Heart left ventricle (tissue), 13 donors: Measurements from ENCODE around the gene AKAP5.

ENCODE experiments used
- CTCF ChIP-seq, 12 donors: fragments of 200-600 bp; sonication (generic) in 4 of 12; IDR thresholded peaks; one replicate each; pipeline versions ENCODE4 v1.5.0 to v1.8.0; 2018 to 2022; ENCODE audit warnings: antibody characterized with exemption in 12 of 12, mild to moderate bottlenecking in 5 of 12
- POLR2A ChIP-seq, 2 donors: fragments of 450-650 bp; IDR thresholded peaks; one replicate each; pipeline ENCODE4 v1.6.1; 2017; ENCODE audit warnings: antibody characterized with exemption in 2 of 2, mild to moderate bottlenecking in 2 of 2, moderate library complexity in 2 of 2
- donor health status: ischemic (EF 13 %, LVEDD 7.1; RV severe dilation, severe dysfunction).
- donor health status: DM: no; HTN: yes; CAD: no.
- donor health status: DM: no; HTN: no; CAD: no.
- donor health status: ischemic (EF 25% LVEDD 6.9; RV normal size, moderate dysfunction).
- donor health status: ischemic (EF 25% LVEDD 5.7; RV mildly dilated, moderate dysfunction).
- donor health status: ischemic (EF 35%, LVEDD 5.7; RV mildly dilated, moderate dysfunction).
- donor health status: nonischemic (EF 11% LVEDD 7.7; RV severe dilation, severe dysfunction).
- donor health status: DM: yes; HTN: yes; CAD: no.
- donor health status: PGD.
- donor health status: ischemic (EF 29% LVEDD 5.4; RV normal size, mild dysfunction).
- donor health status: nonischemic (EF 23%, LVEDD 6.1; RV moderate dilation, normal function).

- TF ChIP-seq CTCF (IDR thresholded peaks at IDR 0.05), result no peak
- TF ChIP-seq POLR2A (IDR thresholded peaks at IDR 0.05), result no peak
Observed at GRCh38 chr14:64500088-64500487, 34.8 kb downstream of the AKAP5 start.
